SU-DHL-6 (cell line): Measurements from ENCODE around the gene LRRC40.

Experiments
- H2AFZ ChIP-seq: fragments of 200-600 bp; sonication (generic); 2 replicates; pipeline ENCODE4 v1.6.1; 2014; ENCODE audit warnings: low read depth, mild to moderate bottlenecking, moderate library complexity, mixed read lengths, antibody characterized with exemption, low read length; ENCODE audit not compliant: severe bottlenecking
- H3F3A ChIP-seq: fragments of 200-600 bp; shearing (Covaris generic); 2 replicates; pipeline ENCODE4 v1.6.0; 2016; ENCODE audit warnings: antibody characterized with exemption, mild to moderate bottlenecking; ENCODE audit not compliant: insufficient read depth
- H3K27ac ChIP-seq: fragments of 200-600 bp; sonication (generic); 2 replicates; pipeline ENCODE4 v1.5.1; 2016; ENCODE audit warnings: low read depth, mild to moderate bottlenecking, low read length, moderate library complexity, mixed read lengths
- H3K27me3 ChIP-seq: fragments of 200-600 bp; sonication (generic), shearing (Covaris generic); 2 replicates; pipeline ENCODE4 v1.6.0; 2014; ENCODE audit warnings: mild to moderate bottlenecking, low read length
- H3K36me3 ChIP-seq: fragments of 200-600 bp; sonication (generic); 2 replicates; pipeline ENCODE4 v1.6.1; 2014; ENCODE audit warnings: mild to moderate bottlenecking, low read length, mixed read lengths
- H3K4me2 ChIP-seq: fragments of 300-600, 200-600 bp; shearing (Covaris generic), sonication (generic); 2 replicates; pipeline ENCODE4 v1.6.0; 2014; ENCODE audit warnings: low read length, low read depth, mild to moderate bottlenecking; ENCODE audit not compliant: poor library complexity, severe bottlenecking
- H3K4me3 ChIP-seq: fragments of 200-600 bp; sonication (generic); 2 replicates; pipeline ENCODE4 v1.5.1; 2014; ENCODE audit warnings: antibody characterized with exemption, low read length, mild to moderate bottlenecking, mixed read lengths; ENCODE audit not compliant: insufficient read depth, poor library complexity, severe bottlenecking
- H3K79me2 ChIP-seq: fragments of 200-600 bp; sonication (generic); 2 replicates; pipeline ENCODE4 v1.6.1; 2014; ENCODE audit warnings: mild to moderate bottlenecking, low read length, moderate library complexity; ENCODE audit not compliant: insufficient read depth
- H3K9ac ChIP-seq: fragments of 200-600 bp; sonication (generic); 2 replicates; pipeline ENCODE4 v1.7.0; 2014; ENCODE audit warnings: mild to moderate bottlenecking, low read length
- H3K9me2 ChIP-seq: fragments of 200-600 bp; sonication (generic); replicated peaks from 2 replicates; pipeline ENCODE4 v1.6.1; 2014; ENCODE audit warnings: low read length; ENCODE audit not compliant: insufficient read depth
- H3K9me3 ChIP-seq: fragments of 200-600 bp; sonication (generic); 2 replicates; pipeline ENCODE4 v1.6.1; 2014; ENCODE audit warnings: low read length, mixed read lengths; ENCODE audit not compliant: insufficient read depth
- H4K20me1 ChIP-seq: fragments of 200-600 bp; sonication (generic); 2 replicates; pipeline ENCODE4 v1.6.1; 2014; ENCODE audit warnings: low read depth, mild to moderate bottlenecking, antibody characterized with exemption, low read length, moderate library complexity, mixed read lengths
- EZH2phosphoT487 ChIP-seq: fragments of 200-600 bp; sonication (generic), shearing (Covaris generic); conservative IDR thresholded peaks from 2 replicates; pipeline ENCODE4 v1.6.1; 2018; ENCODE audit warnings: mild to moderate bottlenecking, antibody characterized with exemption, low read length, moderate library complexity, mixed read lengths
- TF ChIP-seq, protein P1 (sequence below): fragments of 200-600 bp; sonication (generic); IDR thresholded peaks from one replicate; pipeline ENCODE4 v1.5.1; 2017; ENCODE audit warnings: antibody characterized with exemption, mild to moderate bottlenecking, low read length, moderate library complexity; ENCODE audit not compliant: insufficient read depth, poor library complexity, severe bottlenecking

Gene LRRC40

GRCh38 chr1:70228670-70229069 is 23.3 kb upstream of the LRRC40 start:
- Histone ChIP-seq H3K9ac (no peak overlapping the region), H3K27ac (no peak overlapping the region), H3K9me3 (no peaks in the 10 kb centered on the region), H3F3A (peaks cover 4% of the 10 kb centered on the region; the same call in 1 of the 2 replicates), H3K27me3 (no peaks in the 10 kb centered on the region), H3K9me2 (no peaks in the 10 kb centered on the region), H3K79me2 (peaks cover 67% of the 10 kb centered on the region), H3K4me3 (no peak overlapping the region), H3K36me3 (peaks cover 79% of the 10 kb centered on the region), H3K4me2 (no peak overlapping the region), H4K20me1 (peaks cover 47% of the 10 kb centered on the region), H2AFZ (no peak overlapping the region)
- no peak for TF ChIP-seq EZH2phosphoT487
- TF ChIP-seq, protein P1, sequence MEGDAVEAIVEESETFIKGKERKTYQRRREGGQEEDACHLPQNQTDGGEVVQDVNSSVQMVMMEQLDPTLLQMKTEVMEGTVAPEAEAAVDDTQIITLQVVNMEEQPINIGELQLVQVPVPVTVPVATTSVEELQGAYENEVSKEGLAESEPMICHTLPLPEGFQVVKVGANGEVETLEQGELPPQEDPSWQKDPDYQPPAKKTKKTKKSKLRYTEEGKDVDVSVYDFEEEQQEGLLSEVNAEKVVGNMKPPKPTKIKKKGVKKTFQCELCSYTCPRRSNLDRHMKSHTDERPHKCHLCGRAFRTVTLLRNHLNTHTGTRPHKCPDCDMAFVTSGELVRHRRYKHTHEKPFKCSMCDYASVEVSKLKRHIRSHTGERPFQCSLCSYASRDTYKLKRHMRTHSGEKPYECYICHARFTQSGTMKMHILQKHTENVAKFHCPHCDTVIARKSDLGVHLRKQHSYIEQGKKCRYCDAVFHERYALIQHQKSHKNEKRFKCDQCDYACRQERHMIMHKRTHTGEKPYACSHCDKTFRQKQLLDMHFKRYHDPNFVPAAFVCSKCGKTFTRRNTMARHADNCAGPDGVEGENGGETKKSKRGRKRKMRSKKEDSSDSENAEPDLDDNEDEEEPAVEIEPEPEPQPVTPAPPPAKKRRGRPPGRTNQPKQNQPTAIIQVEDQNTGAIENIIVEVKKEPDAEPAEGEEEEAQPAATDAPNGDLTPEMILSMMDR, result no peak

DNA sequence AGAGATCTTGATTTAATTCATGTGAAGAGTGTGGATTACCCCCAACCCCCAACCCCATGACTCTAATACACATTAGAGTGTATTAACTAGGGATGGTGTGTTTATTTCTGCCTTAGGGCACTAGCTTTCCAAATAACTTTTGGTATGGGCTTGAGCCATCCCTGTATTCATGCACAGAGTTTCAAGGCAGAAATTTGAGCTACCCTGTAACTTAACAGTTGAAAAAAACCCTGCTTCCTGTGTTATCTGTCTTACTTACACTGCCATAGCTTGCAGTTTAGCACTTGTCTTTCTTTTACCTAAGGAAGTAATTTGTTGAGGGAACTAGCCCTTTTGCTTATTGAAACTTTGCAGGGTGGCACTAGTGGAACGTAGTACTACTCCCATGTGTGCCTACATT is 22.1 kb upstream of the LRRC40 start:
- Histone ChIP-seq H3K27me3 (no peaks in the 10 kb centered on the region), H3F3A (peaks cover 4% of the 10 kb centered on the region; the same call in 1 of the 2 replicates), H3K4me2 (no peak overlapping the region), H4K20me1 (peaks cover 59% of the 10 kb centered on the region), H3K27ac (no peak overlapping the region), H3K9me2 (no peaks in the 10 kb centered on the region), H3K36me3 (peaks cover 79% of the 10 kb centered on the region), H2AFZ (no peak overlapping the region), H3K9me3 (no peaks in the 10 kb centered on the region), H3K79me2 (peaks cover 80% of the 10 kb centered on the region), H3K4me3 (no peak overlapping the region), H3K9ac (no peak overlapping the region)
- TF ChIP-seq, protein P1, result no peak
- no peak for TF ChIP-seq EZH2phosphoT487

- Histone ChIP-seq H2AFZ (no peak overlapping the region), H4K20me1 (peaks cover 55% of the 10 kb centered on the region), H3K9ac (no peak overlapping the region)
These were observed 19.6 kb upstream of the LRRC40 start for GRCh38 chr1:70224954-70225353.

More at GRCh38 chr1:70224954-70225353, 19.6 kb upstream of the LRRC40 start:
- Histone ChIP-seq H3K27ac (no peak overlapping the region), H3K4me3 (no peak overlapping the region), H3K4me2 (no peak overlapping the region), H3K9me2 (no peaks in the 10 kb centered on the region), H3K9me3 (no peaks in the 10 kb centered on the region), H3F3A (peaks cover 13% of the 10 kb centered on the region), H3K36me3 (peaks cover 60% of the 10 kb centered on the region), H3K27me3 (no peaks in the 10 kb centered on the region), H3K79me2 (peaks cover 96% of the 10 kb centered on the region)
- TF ChIP-seq, protein P1, result no peak
- no peak for TF ChIP-seq EZH2phosphoT487
